LNCAP (cell line): ENCODE data around the gene RHO.

Experiments used
- CTCF ChIP-seq: fragments of 450-650 bp; IDR thresholded peaks from 2 replicates; pipeline ENCODE4 v1.5.1; 2017; ENCODE audit warnings: mild to moderate bottlenecking

The RHO gene

GRCh38 chr3:129573493-129573892 lies 45.1 kb downstream of the RHO start:
- no peak for TF ChIP-seq CTCF

GRCh38 chr3:129574206-129574605 lies 45.8 kb downstream of the RHO start:
- no peak for TF ChIP-seq CTCF

GRCh38 chr3:129575233-129575996 lies 47.0 kb downstream of the RHO start:
- no peak for TF ChIP-seq CTCF

GRCh38 chr3:129575997-129576384 lies 47.6 kb downstream of the RHO start:
- TF ChIP-seq CTCF, result no peak

- no peak for TF ChIP-seq CTCF
These were observed 48.3 kb downstream of the RHO start for GRCh38 chr3:129576514-129577352.

GRCh38 chr3:129577366-129577765 lies 48.9 kb downstream of the RHO start:
- TF ChIP-seq CTCF, result no peak

- TF ChIP-seq CTCF, result no peak
These were observed 49.7 kb downstream of the RHO start for GRCh38 chr3:129577925-129578786.
